Sigmoid colon (tissue), 7 donors: Measurements from ENCODE around the gene PRICKLE2. TPM values are rescaled to one million over a fixed set of nuclear protein-coding genes. Genes with fewer than 3 reads are reported as not detected.

ENCODE experiments used
- DNase-seq: peaks from one replicate; pipeline ENCODE4 v3.0.0-alpha.2; 2019
- H3K27ac ChIP-seq, 4 donors: fragments of 200-600 bp; sonication (generic); one replicate each; pipeline ENCODE4 v1.5.1; 2016 to 2019; ENCODE audit warnings: mild to moderate bottlenecking in 1 of 4
- H3K27me3 ChIP-seq, 3 donors: fragments of 200-600 bp; sonication (generic); one replicate each; pipeline ENCODE4 v1.5.1; 2019; ENCODE audit warnings: mild to moderate bottlenecking in 1 of 3
- H3K36me3 ChIP-seq, 4 donors: fragments of 200-600 bp; sonication (generic); one replicate each; pipeline ENCODE4 v1.5.1; 2016 to 2019
- H3K4me1 ChIP-seq, 4 donors: fragments of 200-600 bp; sonication (generic); one replicate each; pipeline ENCODE4 v1.5.1; 2017 to 2019
- H3K4me3 ChIP-seq, 4 donors: fragments of 200-600 bp; sonication (generic); one replicate each; pipeline ENCODE4 v1.5.1; 2017 to 2019; ENCODE audit warnings: mild to moderate bottlenecking in 2 of 4, moderate library complexity in 1 of 4
- H3K9me3 ChIP-seq, 4 donors: fragments of 200-600 bp in 3 of 4; sonication (generic) in 3 of 4; one replicate each; pipeline versions ENCODE4 v1.5.1 to v1.6.1; 2013 to 2019
- CTCF ChIP-seq, 4 experiments: fragments of 450-650 bp in 3 of 4; fragments of 200-600 bp in 1 of 4; IDR thresholded peaks; one replicate each; pipeline ENCODE4 v1.5.1; 2016 to 2019; ENCODE audit warnings: antibody characterized with exemption in 4 of 4, mild to moderate bottlenecking in 3 of 4, moderate library complexity in 2 of 4
- EP300 ChIP-seq, 4 donors: sonication (generic); formaldehyde crosslinking; IDR thresholded peaks; one replicate each; pipeline ENCODE4 v1.6.1; 2017; ENCODE audit warnings: antibody characterized with exemption in 4 of 4
- POLR2A ChIP-seq, 2 donors: fragments of 450-650 bp; IDR thresholded peaks; one replicate each; pipeline ENCODE4 v1.6.1; 2016; ENCODE audit warnings: antibody characterized with exemption in 2 of 2, mild to moderate bottlenecking in 2 of 2, moderate library complexity in 2 of 2
- POLR2AphosphoS5 ChIP-seq, 4 donors: sonication (generic); formaldehyde crosslinking; IDR thresholded peaks; one replicate each; pipeline ENCODE4 v1.6.1; 2017; ENCODE audit warnings: antibody characterized with exemption in 4 of 4
- WGBS, 2 donors: extraction: QIAGEN DNeasy Blood & Tissue Kit; methylation state at CpG; one replicate each; pipeline ENCODE4 v1.1.7; 2013; 5-methylcytosine and 5-hydroxymethylcytosine counted together
- intact Hi-C: fragments of 100-400 bp; cut with DNase I; formaldehyde crosslinking; loops from one replicate; pipeline ENCODE4 v1.15.1; 2023
- polyA plus RNA-seq, 3 donors: library from polyadenylated mRNA; stranded (reverse); fragments of 200-250 nt; gene quantifications; one replicate each; pipeline ENCODE4 v1.2.3, GENCODE V29; 2013
- total RNA-seq, 4 donors: library from RNA; depleted of rRNA; stranded (reverse); fragments of >200 nt; gene quantifications; one replicate each; pipeline ENCODE4 v1.1.0, GENCODE V29; 2016
- donor health status: healthy with polysubstance abuse.
- donor health status: Bipolar disorder and iron deficiency.
- donor health status: healthy.

PRICKLE2 gene
- total and polyA plus RNA-seq, 7 donors, result 0.69 to 96.7 (median 61.1) TPM

GRCh38 chr3:64234571-64234970 is 9.3 kb upstream of the PRICKLE2 start:
- TF ChIP-seq CTCF (IDR thresholded peaks at IDR 0.05), result no peak
- TF ChIP-seq POLR2AphosphoS5 (IDR thresholded peaks at IDR 0.05), result no peak
- TF ChIP-seq EP300 (IDR thresholded peaks at IDR 0.05), result no peak
- TF ChIP-seq POLR2A (IDR thresholded peaks at IDR 0.05), result no peak

GRCh38 chr3:64232821-64233220 is 7.6 kb upstream of the PRICKLE2 start:
- no peak for DNase-seq
- Histone ChIP-seq H3K27ac (peak overlapping the region in 2 of 4 donors; percentile 16 to 29), H3K4me3 (no peak overlapping the region), H3K36me3 (peaks cover 0 to 13% (median 2%) of the 10 kb centered on the region in 4 donors), H3K9me3 (peaks cover 0 to 7% (median 2%) of the 10 kb centered on the region in 4 donors), H3K4me1 (peaks cover 0 to 37% (median 17%) of the 10 kb centered on the region in 4 donors), H3K27me3 (no peaks in the 10 kb centered on the region)
- intact Hi-C loops, result no loop called here
- TF ChIP-seq EP300 (IDR thresholded peaks at IDR 0.05) (no peak), POLR2A (IDR thresholded peaks at IDR 0.05) (no peak)
- WGBS, 2 donors, result 76 to 81% methylated on average over 4 of the region's 4 CpGs

More at GRCh38 chr3:64234571-64234970, 9.3 kb upstream of the PRICKLE2 start:
- DNase-seq, result no peak
- H3K4me3 ChIP-seq, result no peak overlapping the region
- H3K27me3 ChIP-seq, result no peaks in the 10 kb centered on the region
- peaks cover 0 to 42% (median 24%) of the 10 kb centered on the region in 4 donors for H3K4me1 ChIP-seq
- 91 to 92% methylated on average over 5 of the region's 5 CpGs for WGBS, 2 donors
- H3K27ac ChIP-seq, result peak overlapping the region in 2 of 4 donors; percentile 7 to 11
- intact Hi-C loops, result no loop called here
- H3K36me3 ChIP-seq, result peaks cover 0 to 13% (median 2%) of the 10 kb centered on the region in 4 donors
- peaks cover 0 to 7% (median 2%) of the 10 kb centered on the region in 4 donors for H3K9me3 ChIP-seq

GRCh38 chr3:64229903-64230302 is 4.6 kb upstream of the PRICKLE2 start:
- no peak for DNase-seq
- Histone ChIP-seq H3K36me3 (no peaks in the 10 kb centered on the region), H3K9me3 (no peaks in the 10 kb centered on the region), H3K4me3 (no peak overlapping the region), H3K27ac (peak overlapping the region in 3 of 4 donors; percentile 19 to 90 (median 58)), H3K27me3 (no peaks in the 10 kb centered on the region), H3K4me1 (peaks cover 0 to 64% (median 40%) of the 10 kb centered on the region in 4 donors)
- intact Hi-C loops, result loop anchor here (5.0 kb wide), 1 partner anchor 167 kb away; no protein-coding TSS in a partner anchor
- TF ChIP-seq POLR2A (IDR thresholded peaks at IDR 0.05), result no peak
- TF ChIP-seq CTCF (IDR thresholded peaks at IDR 0.05), result no peak
- no peak for TF ChIP-seq POLR2AphosphoS5 (IDR thresholded peaks at IDR 0.05)
- TF ChIP-seq EP300 (IDR thresholded peaks at IDR 0.05), result no peak
- WGBS, 2 donors, result 85 to 87% methylated on average over 1 of the region's 1 CpG

GRCh38 chr3:64228110-64228509 is 2.8 kb upstream of the PRICKLE2 start:
- no peaks in the 10 kb centered on the region for H3K36me3 ChIP-seq
- no peak overlapping the region for H3K4me3 ChIP-seq
- H3K4me1 ChIP-seq, result peaks cover 0 to 75% (median 54%) of the 10 kb centered on the region in 4 donors
- H3K27me3 ChIP-seq, result no peaks in the 10 kb centered on the region
- peak overlapping the region in 2 of 4 donors; percentile 58 to 90 for H3K27ac ChIP-seq
- TF ChIP-seq POLR2AphosphoS5 (IDR thresholded peaks at IDR 0.05) (no peak), POLR2A (IDR thresholded peaks at IDR 0.05) (no peak), CTCF (IDR thresholded peaks at IDR 0.05) (no peak), EP300 (IDR thresholded peaks at IDR 0.05) (no peak)
- intact Hi-C loops, result loop anchor here (5.0 kb wide), 1 partner anchor 169 kb away; no protein-coding TSS in a partner anchor
- 92 to 98% methylated on average over 1 of the region's 1 CpG for WGBS, 2 donors
- no peak for DNase-seq
- no peaks in the 10 kb centered on the region for H3K9me3 ChIP-seq

- Histone ChIP-seq H3K27ac (peak overlapping the region; percentile 75 to 90 (median 87)), H3K9me3 (no peaks in the 10 kb centered on the region), H3K4me3 (no peak overlapping the region), H3K27me3 (no peaks in the 10 kb centered on the region), H3K36me3 (no peaks in the 10 kb centered on the region), H3K4me1 (peaks cover 0 to 83% (median 65%) of the 10 kb centered on the region in 4 donors)
- intact Hi-C loops, result loop anchor here (5.0 kb wide), 1 partner anchor 171 kb away; no protein-coding TSS in a partner anchor
- WGBS, 2 donors, result 87 to 89% methylated on average over 3 of the region's 3 CpGs
- no peak for TF ChIP-seq POLR2A (IDR thresholded peaks at IDR 0.05)
- TF ChIP-seq CTCF (IDR thresholded peaks at IDR 0.05), result no peak
- no peak for TF ChIP-seq POLR2AphosphoS5 (IDR thresholded peaks at IDR 0.05)
- no peak for TF ChIP-seq EP300 (IDR thresholded peaks at IDR 0.05)
- DNase-seq, result no peak
Measured at GRCh38 chr3:64226730-64227129, 1.5 kb upstream of the PRICKLE2 start.
